Measurements from ENCODE around the gene DTNBP1. TPM values are rescaled to one million over a fixed set of nuclear protein-coding genes. Genes with fewer than 3 reads are reported as not detected.

DTNBP1 gene
- total RNA-seq, 6 donors from 2014 or later = 16.2 to 33.5 (median 21.3) TPM

DNA sequence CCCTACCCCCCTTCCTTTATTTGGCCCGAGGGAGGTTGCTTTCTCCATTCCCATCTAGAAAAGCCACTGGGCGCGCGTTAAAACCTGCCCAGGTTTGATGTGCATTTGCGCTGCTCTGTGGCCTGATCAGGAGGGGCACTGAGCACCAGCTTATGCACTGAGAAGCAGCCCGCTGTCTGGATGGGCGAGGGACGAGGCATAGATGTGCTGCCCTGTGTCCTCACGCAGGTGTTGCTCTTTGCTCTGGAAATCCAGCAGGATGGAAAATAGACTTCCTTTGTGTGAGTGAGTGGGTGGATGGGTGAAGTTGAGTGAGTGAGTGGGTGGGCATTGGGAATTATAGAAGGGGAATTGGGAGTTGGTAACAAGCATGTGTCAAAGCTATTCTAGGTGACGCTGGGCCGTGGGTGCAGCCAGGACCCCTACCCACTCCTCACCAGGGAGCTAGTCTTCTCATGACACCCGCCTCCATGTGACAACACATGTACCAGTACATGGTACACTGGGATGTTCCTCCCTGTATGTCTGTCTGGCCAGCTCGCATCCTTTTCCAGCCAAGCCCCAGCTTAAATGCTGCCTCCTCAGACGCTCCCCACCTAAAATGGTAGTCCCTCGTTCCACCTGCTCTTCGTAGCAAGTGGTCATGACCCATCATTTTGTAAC lies 162.6 kb downstream of the DTNBP1 start:
- Histone ChIP-seq H3K4me3 (no peak overlapping the region), H3K27ac (no peak overlapping the region), H3K9me3 (no peaks in the 10 kb centered on the region), H3K27me3 (no peaks in the 10 kb centered on the region), H3K4me1 (peaks cover 11 to 29% (median 12%) of the 10 kb centered on the region in 4 donors), H3K36me3 (peaks cover 7 to 53% (median 31%) of the 10 kb centered on the region in 4 donors)
- DNase-seq = no peak
- TF ChIP-seq, protein P1, sequence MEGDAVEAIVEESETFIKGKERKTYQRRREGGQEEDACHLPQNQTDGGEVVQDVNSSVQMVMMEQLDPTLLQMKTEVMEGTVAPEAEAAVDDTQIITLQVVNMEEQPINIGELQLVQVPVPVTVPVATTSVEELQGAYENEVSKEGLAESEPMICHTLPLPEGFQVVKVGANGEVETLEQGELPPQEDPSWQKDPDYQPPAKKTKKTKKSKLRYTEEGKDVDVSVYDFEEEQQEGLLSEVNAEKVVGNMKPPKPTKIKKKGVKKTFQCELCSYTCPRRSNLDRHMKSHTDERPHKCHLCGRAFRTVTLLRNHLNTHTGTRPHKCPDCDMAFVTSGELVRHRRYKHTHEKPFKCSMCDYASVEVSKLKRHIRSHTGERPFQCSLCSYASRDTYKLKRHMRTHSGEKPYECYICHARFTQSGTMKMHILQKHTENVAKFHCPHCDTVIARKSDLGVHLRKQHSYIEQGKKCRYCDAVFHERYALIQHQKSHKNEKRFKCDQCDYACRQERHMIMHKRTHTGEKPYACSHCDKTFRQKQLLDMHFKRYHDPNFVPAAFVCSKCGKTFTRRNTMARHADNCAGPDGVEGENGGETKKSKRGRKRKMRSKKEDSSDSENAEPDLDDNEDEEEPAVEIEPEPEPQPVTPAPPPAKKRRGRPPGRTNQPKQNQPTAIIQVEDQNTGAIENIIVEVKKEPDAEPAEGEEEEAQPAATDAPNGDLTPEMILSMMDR (IDR thresholded peaks at IDR 0.05) = no peak
- TF ChIP-seq POLR2AphosphoS5 (IDR thresholded peaks at IDR 0.05) = no peak
- ATAC-seq (ENCODE audit: low FRiP score in 2 of 2) = no peak
- WGBS, 2 donors = 92 to 94% methylated on average over 16 of the region's 16 CpGs

DNA sequence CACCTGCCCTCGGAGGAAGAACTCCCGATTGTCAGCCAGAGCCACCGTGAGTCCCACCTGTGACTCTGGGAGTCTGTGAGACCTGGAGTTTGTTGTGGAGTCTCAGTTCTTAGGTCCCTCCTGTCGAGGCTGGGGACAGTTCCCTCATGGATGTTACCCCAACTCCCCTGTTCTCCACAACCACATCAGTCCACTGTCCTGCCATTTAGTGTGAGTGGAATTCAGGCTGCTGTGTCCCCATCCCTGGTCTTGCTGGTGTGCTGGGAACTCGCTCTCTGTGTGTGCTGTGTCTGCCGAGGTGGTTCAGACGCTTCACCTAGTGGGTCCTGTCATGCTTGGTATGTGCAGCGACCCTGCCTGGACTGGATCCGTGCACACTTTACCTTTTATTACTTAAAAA lies 163.2 kb downstream of the DTNBP1 start:
- Histone ChIP-seq H3K9me3 (no peaks in the 10 kb centered on the region), H3K36me3 (peaks cover 7 to 53% (median 31%) of the 10 kb centered on the region in 4 donors), H3K27ac (no peak overlapping the region), H3K27me3 (no peaks in the 10 kb centered on the region), H3K4me1 (peaks cover 8 to 29% (median 13%) of the 10 kb centered on the region in 4 donors), H3K4me3 (no peak overlapping the region)
- DNase-seq (no peak), ATAC-seq (ENCODE audit: low FRiP score in 2 of 2) (no peak)
- TF ChIP-seq, protein P1 (IDR thresholded peaks at IDR 0.05) = no peak
- no peak for TF ChIP-seq EP300 (IDR thresholded peaks at IDR 0.05)
- TF ChIP-seq POLR2A (IDR thresholded peaks at IDR 0.05) = no peak
- TF ChIP-seq POLR2AphosphoS5 (IDR thresholded peaks at IDR 0.05) = no peak
- 95% methylated on average over 6 to 9 of the region's 9 CpGs for WGBS, 2 donors

DNA sequence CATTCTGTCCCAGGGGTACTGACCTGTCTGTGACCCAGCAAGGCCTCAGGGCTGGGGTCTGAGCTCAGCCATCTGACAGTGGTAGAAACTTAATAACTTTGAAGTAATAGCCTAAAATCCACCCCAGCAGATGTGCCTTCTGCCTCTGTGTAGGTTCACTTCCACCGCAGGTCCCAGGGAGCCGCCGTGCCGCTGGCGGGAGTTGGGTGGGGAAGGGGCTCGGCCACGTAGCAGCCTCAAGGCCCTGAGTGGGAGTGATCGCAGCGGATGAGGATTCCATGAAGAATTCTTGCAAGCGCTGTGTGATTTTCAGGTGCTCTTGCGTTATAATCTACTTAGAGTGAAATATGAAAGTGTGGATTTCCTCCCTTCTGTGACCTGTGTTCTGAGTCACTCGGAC lies 163.7 kb downstream of the DTNBP1 start:
- Histone ChIP-seq H3K4me3 (no peak overlapping the region), H3K4me1 (peaks cover 3 to 25% (median 9%) of the 10 kb centered on the region in 4 donors), H3K9me3 (no peaks in the 10 kb centered on the region), H3K36me3 (peaks cover 7 to 53% (median 31%) of the 10 kb centered on the region in 4 donors), H3K27me3 (no peaks in the 10 kb centered on the region), H3K27ac (no peak overlapping the region)
- 95 to 98% methylated on average over 12 of the region's 12 CpGs for WGBS, 2 donors
- ATAC-seq (ENCODE audit: low FRiP score in 2 of 2) (no peak), DNase-seq (no peak)
- no peak for TF ChIP-seq POLR2A (IDR thresholded peaks at IDR 0.05)
- TF ChIP-seq, protein P1 (IDR thresholded peaks at IDR 0.05) = no peak
- no peak for TF ChIP-seq EP300 (IDR thresholded peaks at IDR 0.05)
- TF ChIP-seq POLR2AphosphoS5 (IDR thresholded peaks at IDR 0.05) = no peak

DNA sequence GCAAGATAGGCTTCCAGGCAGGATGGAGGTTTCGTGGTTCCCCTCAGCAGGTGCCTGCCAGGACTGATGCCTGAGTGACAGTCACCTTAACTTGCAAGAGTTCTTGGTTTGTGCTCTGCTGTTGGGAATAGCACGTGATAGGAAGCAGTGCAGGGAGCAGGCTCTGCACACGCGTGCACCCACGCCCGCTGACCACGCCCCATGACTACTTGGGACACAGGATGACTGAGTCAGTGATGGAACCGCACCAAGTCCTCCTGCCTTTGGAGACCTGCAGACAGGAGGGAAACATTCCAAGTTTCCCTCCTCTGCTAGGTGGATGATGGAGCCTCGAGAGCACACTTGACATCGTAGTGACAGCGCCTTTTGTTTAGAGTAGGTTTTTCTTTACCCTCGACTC lies 164.2 kb downstream of the DTNBP1 start:
- H3K4me3 ChIP-seq = no peak overlapping the region
- no peaks in the 10 kb centered on the region for H3K27me3 ChIP-seq
- ATAC-seq (ENCODE audit: low FRiP score in 2 of 2) (peak; percentile 47 to 50), DNase-seq (peak in 1 of 2 donors; percentile 55)
- H3K27ac ChIP-seq = no peak overlapping the region
- WGBS, 2 donors = 64 to 81% methylated on average over 6 to 12 of the region's 12 CpGs
- no peaks in the 10 kb centered on the region for H3K9me3 ChIP-seq
- H3K36me3 ChIP-seq = peaks cover 7 to 53% (median 31%) of the 10 kb centered on the region in 4 donors
- no peak for TF ChIP-seq POLR2A (IDR thresholded peaks at IDR 0.05)
- TF ChIP-seq POLR2AphosphoS5 (IDR thresholded peaks at IDR 0.05) = no peak
- TF ChIP-seq EP300 (IDR thresholded peaks at IDR 0.05) = no peak
- TF ChIP-seq, protein P1 (IDR thresholded peaks at IDR 0.05) = no peak
- peaks cover 0 to 21% (median 8%) of the 10 kb centered on the region in 4 donors for H3K4me1 ChIP-seq
